Panc1 (cell line): ENCODE results near the gene PSORS1C2. TPM values are rescaled to one million over a fixed set of nuclear protein-coding genes. Genes with fewer than 3 reads are reported as not detected.

Experiments used
- ATAC-seq: fragments of 200-7000 bp; cut with Tn5 transposase; 2 replicates; pipeline ENCODE4 v1.9.1; 2020; ENCODE audit warnings: mild to moderate bottlenecking, moderate library complexity
- BruUV-seq: library from RNA; stranded (reverse); fragments of 400-500 nt; replicated peaks from 2 replicates; lab custom pipeline; 2021; lab: Mats Ljungman, UMichigan
- CTCF ChIA-PET: fragments of 300-600 bp; sonication (Branson Sonifier 250); formaldehyde crosslinking; loops from one replicate; lab custom pipeline; 2022; ENCODE audit warnings: antibody characterized with exemption; lab: Charles Lee
- POLR2A ChIA-PET: fragments of 300-600 bp; sonication (Branson Sonifier 250); formaldehyde crosslinking; loops from one replicate; lab custom pipeline; 2022; ENCODE audit warnings: antibody characterized with exemption; lab: Charles Lee
- DNase-seq: peaks from one replicate; pipeline ENCODE4 v3.0.0-alpha.2; 2010; ENCODE audit warnings: low read depth, low spot score
- H3K27ac ChIP-seq: 2 replicates; pipeline ENCODE4 v1.5.1; 2011; ENCODE audit warnings: mild to moderate bottlenecking, low read length, inconsistent platforms
- H3K27me3 ChIP-seq: fragments of 200-500 bp; sonication (Bioruptor generic); 2 replicates; pipeline ENCODE4 v1.6.0; 2014; ENCODE audit warnings: low read length, inconsistent platforms; ENCODE audit not compliant: control insufficient read depth, insufficient read depth
- H3K36me3 ChIP-seq: fragments of 200-500 bp; sonication (Bioruptor generic); 2 replicates; pipeline ENCODE4 v1.5.1; 2014; ENCODE audit warnings: inconsistent platforms, mild to moderate bottlenecking, low read length, moderate library complexity; ENCODE audit not compliant: control insufficient read depth, insufficient read depth
- H3K4me1 ChIP-seq: 2 replicates; pipeline ENCODE4 v1.5.1; 2011; ENCODE audit warnings: inconsistent platforms, mild to moderate bottlenecking, low read length, moderate library complexity; ENCODE audit not compliant: control insufficient read depth, insufficient read depth
- H3K4me3 ChIP-seq, 2 experiments: 2 replicates each; pipeline ENCODE4 v1.5.1; 2011 to 2012; ENCODE audit warnings: low read depth in 2 of 2, low read length in 2 of 2, mild to moderate bottlenecking in 2 of 2, inconsistent platforms in 1 of 2, moderate library complexity in 1 of 2
- H3K9me3 ChIP-seq: fragments of 200-500 bp; sonication (Bioruptor generic); 2 replicates; pipeline ENCODE4 v1.5.1; 2014; ENCODE audit warnings: low read depth, mild to moderate bottlenecking, inconsistent platforms, low read length, moderate library complexity; ENCODE audit not compliant: control insufficient read depth, insufficient read depth
- POLR2AphosphoS5 ChIP-seq: IDR thresholded peaks from 2 replicates; pipeline ENCODE4 v1.6.1; 2012; ENCODE audit warnings: mild to moderate bottlenecking, low read depth, low read length, moderate library complexity
- REST ChIP-seq, 2 experiments: IDR thresholded peaks; 2 replicates each; pipeline ENCODE4 v1.6.1; 2011 to 2012; ENCODE audit warnings: low read depth in 2 of 2, control low read depth in 1 of 2, low read length in 1 of 2, mild to moderate bottlenecking in 1 of 2, moderate library complexity in 1 of 2; ENCODE audit not compliant: insufficient read depth in 1 of 2
- SIN3A ChIP-seq: IDR thresholded peaks from 2 replicates; pipeline ENCODE4 v1.6.1; 2012; ENCODE audit warnings: low read depth, mild to moderate bottlenecking, low read length, moderate library complexity, borderline replicate concordance; ENCODE audit not compliant: insufficient read depth
- TCF7L2 ChIP-seq: IDR thresholded peaks from 2 replicates; pipeline ENCODE4 v1.6.1; 2011; ENCODE audit warnings: mild to moderate bottlenecking, low read depth, low read length, inconsistent platforms
- in situ Hi-C: cut with HindIII; loops from 2 replicates; pipeline ENCODE4 v1.10.0; 2016; ENCODE audit warnings: low sequenced_read_pairs, low pct_unique_long_range_greater_than_20kb
- intact Hi-C: fragments of 100-400 bp; cut with micrococcal nuclease; formaldehyde crosslinking; loops from one replicate; pipeline ENCODE4 v1.10.0; 2022; ENCODE audit not compliant: unreplicated experiment
- total RNA-seq: library from RNA; stranded (reverse); gene quantifications from one replicate; pipeline ENCODE4 v1.2.1, GENCODE V29; 2021; ENCODE audit not compliant: unreplicated experiment
- TF ChIP-seq, protein P1 (sequence below): fragments of 450-650 bp; IDR thresholded peaks from 2 replicates; pipeline ENCODE4 v1.5.1; 2017; ENCODE audit warnings: mild to moderate bottlenecking

PSORS1C2 gene
- total RNA-seq, 1 experiment from 2014 or later = not detected

GRCh38 chr6:31175971-31176370 is 37.1 kb upstream of the PSORS1C2 start:
- no peak for ATAC-seq
- Histone ChIP-seq H3K36me3 (no peaks in the 10 kb centered on the region), H3K9me3 (no peaks in the 10 kb centered on the region), H3K27ac (no peak overlapping the region), H3K4me1 (no peaks in the 10 kb centered on the region), H3K4me3 (no peak overlapping the region), H3K27me3 (no peaks in the 10 kb centered on the region)
- no peak for DNase-seq
- in situ Hi-C loops (no loop called here), intact Hi-C loops (no loop called here)
- TF ChIP-seq SIN3A (no peak), REST (IDR thresholded peaks at IDR 0.05; ENCODE audit: insufficient read depth in 1 of 2, low read depth in 2 of 2, low read length in 1 of 2) (no peak), TCF7L2 (no peak), POLR2AphosphoS5 (no peak)
- TF ChIP-seq, protein P1, sequence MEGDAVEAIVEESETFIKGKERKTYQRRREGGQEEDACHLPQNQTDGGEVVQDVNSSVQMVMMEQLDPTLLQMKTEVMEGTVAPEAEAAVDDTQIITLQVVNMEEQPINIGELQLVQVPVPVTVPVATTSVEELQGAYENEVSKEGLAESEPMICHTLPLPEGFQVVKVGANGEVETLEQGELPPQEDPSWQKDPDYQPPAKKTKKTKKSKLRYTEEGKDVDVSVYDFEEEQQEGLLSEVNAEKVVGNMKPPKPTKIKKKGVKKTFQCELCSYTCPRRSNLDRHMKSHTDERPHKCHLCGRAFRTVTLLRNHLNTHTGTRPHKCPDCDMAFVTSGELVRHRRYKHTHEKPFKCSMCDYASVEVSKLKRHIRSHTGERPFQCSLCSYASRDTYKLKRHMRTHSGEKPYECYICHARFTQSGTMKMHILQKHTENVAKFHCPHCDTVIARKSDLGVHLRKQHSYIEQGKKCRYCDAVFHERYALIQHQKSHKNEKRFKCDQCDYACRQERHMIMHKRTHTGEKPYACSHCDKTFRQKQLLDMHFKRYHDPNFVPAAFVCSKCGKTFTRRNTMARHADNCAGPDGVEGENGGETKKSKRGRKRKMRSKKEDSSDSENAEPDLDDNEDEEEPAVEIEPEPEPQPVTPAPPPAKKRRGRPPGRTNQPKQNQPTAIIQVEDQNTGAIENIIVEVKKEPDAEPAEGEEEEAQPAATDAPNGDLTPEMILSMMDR = no peak
- ChIA-PET POLR2A (no interaction called here), CTCF (no interaction called here)
- BruUV-seq = no TSS peak

DNA sequence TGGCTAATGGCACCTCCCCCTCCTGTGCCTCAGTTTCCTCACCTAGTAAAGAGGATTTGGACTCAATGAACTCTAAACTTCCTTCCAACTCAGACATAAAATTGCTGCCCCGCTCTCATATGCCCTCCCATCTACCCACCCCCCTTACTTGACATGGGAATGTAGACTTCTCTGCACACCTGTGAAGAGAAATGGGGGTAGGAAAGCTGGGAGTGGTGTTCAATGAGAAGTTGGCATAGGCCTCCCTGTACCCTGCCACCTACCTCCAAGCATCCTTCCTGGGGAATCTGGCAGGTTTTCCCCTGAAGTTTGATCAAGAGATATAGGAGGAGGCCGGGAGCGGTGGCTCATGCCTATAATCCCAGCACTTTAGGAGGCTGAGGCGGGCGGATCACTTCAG is 35.5 kb upstream of the PSORS1C2 start:
- no peaks in the 10 kb centered on the region for H3K9me3 ChIP-seq
- no peaks in the 10 kb centered on the region for H3K4me1 ChIP-seq
- intact Hi-C loops (no loop called here), in situ Hi-C loops (no loop called here)
- no peaks in the 10 kb centered on the region for H3K36me3 ChIP-seq
- POLR2A ChIA-PET = no interaction called here
- ATAC-seq (no peak), DNase-seq (no peak)
- no TSS peak for BruUV-seq
- no peaks in the 10 kb centered on the region for H3K27me3 ChIP-seq
- CTCF ChIA-PET = no interaction called here
- H3K4me3 ChIP-seq = no peak overlapping the region
- H3K27ac ChIP-seq = no peak overlapping the region
- TF ChIP-seq, protein P1 = no peak
- no peak for TF ChIP-seq POLR2AphosphoS5
- TF ChIP-seq SIN3A = no peak
- no peak for TF ChIP-seq REST (IDR thresholded peaks at IDR 0.05; ENCODE audit: insufficient read depth in 1 of 2, low read depth in 2 of 2, low read length in 1 of 2)
- no peak for TF ChIP-seq TCF7L2
